Chondrocyte (in vitro differentiated cells): ENCODE measurements around the gene FRMD4B. TPM values are rescaled to one million over a fixed set of nuclear protein-coding genes. Genes with fewer than 3 reads are reported as not detected.

Source experiments
- DNase-seq: peaks from one replicate; pipeline ENCODE4 v3.0.0; 2021; ENCODE audit warnings: mixed read lengths, low spot score
- H3K27ac Mint-ChIP-seq: one replicate; pipeline ENCODE4 v1.8.0; 2021; ENCODE audit warnings: mild to moderate bottlenecking, moderate library complexity, mixed read lengths; ENCODE audit not compliant: unreplicated experiment
- H3K27me3 Mint-ChIP-seq: 2 replicates; pipeline ENCODE4 v1.8.0; 2021; ENCODE audit warnings: low read depth, mixed read lengths
- H3K36me3 Mint-ChIP-seq: 2 replicates; pipeline ENCODE4 v1.8.0; 2021; ENCODE audit warnings: low read depth, mixed read lengths
- H3K4me1 Mint-ChIP-seq: 2 replicates; pipeline ENCODE4 v1.8.0; 2021; ENCODE audit warnings: low read depth, mild to moderate bottlenecking, mixed read lengths
- H3K4me3 Mint-ChIP-seq: one replicate; pipeline ENCODE4 v1.8.0; 2021; ENCODE audit warnings: mild to moderate bottlenecking, moderate library complexity, mixed read lengths; ENCODE audit not compliant: unreplicated experiment
- H3K9me3 Mint-ChIP-seq: 2 replicates; pipeline ENCODE4 v1.8.0; 2021; ENCODE audit warnings: low read depth, mixed read lengths
- total RNA-seq: library from RNA; stranded (reverse); gene quantifications from 3 replicates; pipeline ENCODE4 v1.2.1, GENCODE V29; 2021
- TF ChIP-seq, protein P1 (sequence below): fragments of 200-600 bp; sonication (generic); IDR thresholded peaks from 2 replicates; pipeline ENCODE4 v1.5.0; 2021; ENCODE audit warnings: antibody characterized with exemption, mild to moderate bottlenecking, moderate library complexity

Gene FRMD4B
- total RNA-seq, 1 donor from 2014 or later: 4.1 TPM

DNA sequence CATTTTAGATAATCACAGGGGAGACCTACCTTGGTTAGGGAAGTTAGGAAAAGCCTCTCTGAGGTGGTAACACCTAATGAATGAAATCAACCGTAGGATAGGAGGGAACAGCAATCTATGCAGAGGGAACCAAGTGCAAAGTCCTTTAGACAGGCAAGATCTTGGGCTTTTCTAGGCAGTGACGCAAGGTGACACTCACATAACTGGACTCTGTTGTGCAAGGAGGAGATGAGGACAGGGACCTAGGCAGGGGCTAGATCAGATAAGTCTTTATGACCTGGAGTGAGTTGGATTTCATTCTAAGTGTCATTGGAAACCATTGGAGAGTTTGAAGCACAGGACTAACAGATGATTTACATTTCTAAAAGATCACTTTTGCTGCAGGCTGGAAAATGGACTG is 258.9 kb downstream of the FRMD4B start:
- no peaks in the 10 kb centered on the region for H3K36me3 Mint-ChIP-seq
- H3K27me3 Mint-ChIP-seq: no peaks in the 10 kb centered on the region

DNA sequence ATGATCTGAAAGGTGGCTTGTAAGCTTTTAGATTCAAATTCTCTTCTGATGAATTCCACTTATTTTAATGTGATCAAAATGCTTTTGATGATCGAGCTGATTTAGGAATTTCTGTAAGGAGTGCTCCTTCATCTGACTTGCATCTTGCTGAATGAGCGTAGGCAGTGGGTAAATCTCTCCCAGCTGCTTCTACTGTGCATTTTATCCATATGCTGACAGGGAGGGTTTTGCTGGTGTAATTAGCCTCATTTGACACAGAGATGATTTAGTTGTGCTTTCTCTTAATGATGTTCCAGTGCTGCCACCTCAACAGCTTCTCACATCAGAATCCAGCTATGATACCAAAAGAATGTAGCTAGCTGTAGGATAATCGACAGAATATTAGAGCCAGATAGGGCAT is 259.7 kb downstream of the FRMD4B start:
- DNase-seq: no peak
- H3K36me3 Mint-ChIP-seq: no peaks in the 10 kb centered on the region
- H3K4me3 Mint-ChIP-seq: no peak overlapping the region
- H3K4me1 Mint-ChIP-seq: peaks cover 5% of the 10 kb centered on the region
- H3K27ac Mint-ChIP-seq: no peak overlapping the region
- TF ChIP-seq, protein P1, sequence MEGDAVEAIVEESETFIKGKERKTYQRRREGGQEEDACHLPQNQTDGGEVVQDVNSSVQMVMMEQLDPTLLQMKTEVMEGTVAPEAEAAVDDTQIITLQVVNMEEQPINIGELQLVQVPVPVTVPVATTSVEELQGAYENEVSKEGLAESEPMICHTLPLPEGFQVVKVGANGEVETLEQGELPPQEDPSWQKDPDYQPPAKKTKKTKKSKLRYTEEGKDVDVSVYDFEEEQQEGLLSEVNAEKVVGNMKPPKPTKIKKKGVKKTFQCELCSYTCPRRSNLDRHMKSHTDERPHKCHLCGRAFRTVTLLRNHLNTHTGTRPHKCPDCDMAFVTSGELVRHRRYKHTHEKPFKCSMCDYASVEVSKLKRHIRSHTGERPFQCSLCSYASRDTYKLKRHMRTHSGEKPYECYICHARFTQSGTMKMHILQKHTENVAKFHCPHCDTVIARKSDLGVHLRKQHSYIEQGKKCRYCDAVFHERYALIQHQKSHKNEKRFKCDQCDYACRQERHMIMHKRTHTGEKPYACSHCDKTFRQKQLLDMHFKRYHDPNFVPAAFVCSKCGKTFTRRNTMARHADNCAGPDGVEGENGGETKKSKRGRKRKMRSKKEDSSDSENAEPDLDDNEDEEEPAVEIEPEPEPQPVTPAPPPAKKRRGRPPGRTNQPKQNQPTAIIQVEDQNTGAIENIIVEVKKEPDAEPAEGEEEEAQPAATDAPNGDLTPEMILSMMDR: no peak
- no peaks in the 10 kb centered on the region for H3K9me3 Mint-ChIP-seq
- H3K27me3 Mint-ChIP-seq: no peaks in the 10 kb centered on the region

More for the DNA sequence above, 258.9 kb downstream of the FRMD4B start:
- Mint-ChIP-seq H3K4me1 (peaks cover 1% of the 10 kb centered on the region), H3K4me3 (no peak overlapping the region), H3K9me3 (no peaks in the 10 kb centered on the region), H3K27ac (no peak overlapping the region)
- no peak for DNase-seq
- TF ChIP-seq, protein P1: no peak

GRCh38 chr3:69122403-69122802 is 263.5 kb downstream of the FRMD4B start, which contains the start of gene LMOD3:
LMOD3 (minus strand) TSS chr3:69122595; CDS start chr3:69122386, 209 bp downstream.
- no peak for DNase-seq
- Mint-ChIP-seq H3K4me3 (peak within 1 kb of the TSS; percentile 15), H3K36me3 (no peaks in the 10 kb centered on the region), H3K27ac (no peak within 1 kb of the TSS), H3K4me1 (peaks cover 5% of the 10 kb centered on the region), H3K9me3 (no peaks in the 10 kb centered on the region), H3K27me3 (no peaks in the 10 kb centered on the region)
- TF ChIP-seq, protein P1: no peak

- no peak for DNase-seq
- Mint-ChIP-seq H3K4me3 (peak overlapping the region; percentile 15), H3K9me3 (no peaks in the 10 kb centered on the region), H3K4me1 (peaks cover 5% of the 10 kb centered on the region), H3K36me3 (no peaks in the 10 kb centered on the region), H3K27me3 (no peaks in the 10 kb centered on the region), H3K27ac (no peak overlapping the region)
- TF ChIP-seq, protein P1: no peak
Observed at GRCh38 chr3:69121950-69122349, 263.9 kb downstream of the FRMD4B start.

DNA sequence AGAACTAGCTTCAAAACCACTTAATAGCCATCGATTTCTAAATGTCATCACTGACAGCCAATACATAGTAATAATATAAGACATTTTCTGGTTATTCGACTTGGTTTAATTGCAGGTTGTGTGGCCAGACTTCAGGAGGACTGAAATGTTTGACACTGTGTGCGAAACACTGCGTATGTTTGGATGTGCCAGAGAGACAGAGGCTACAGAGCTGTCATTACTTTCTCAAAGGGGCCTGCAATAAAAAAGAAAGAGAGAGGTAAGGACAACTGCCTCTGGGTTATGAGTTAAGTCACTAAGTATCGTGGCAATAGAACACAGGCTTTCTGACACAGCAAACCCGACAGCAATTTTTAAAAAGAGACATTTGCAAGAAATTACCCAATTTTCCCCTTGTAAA is 264.4 kb downstream of the FRMD4B start:
- H3K4me1 Mint-ChIP-seq: peaks cover 5% of the 10 kb centered on the region
- H3K9me3 Mint-ChIP-seq: no peaks in the 10 kb centered on the region
- no peak for DNase-seq
- TF ChIP-seq, protein P1: no peak
- no peaks in the 10 kb centered on the region for H3K27me3 Mint-ChIP-seq
- no peak overlapping the region for H3K4me3 Mint-ChIP-seq
- no peak overlapping the region for H3K27ac Mint-ChIP-seq
- no peaks in the 10 kb centered on the region for H3K36me3 Mint-ChIP-seq
